HEK293T (cell line): ENCODE measurements around the gene NFATC2IP.
A peak's percentile ranks its signal among the peaks of the same experiment; 100 is the strongest.
"Not testable (repeated sequence)": the region's sequence is repeated elsewhere in the genome, so short reads cannot be mapped to it uniquely, and the experiment has no call there.

ENCODE experiments used
- CTCF ChIA-PET: fragments of 350-600 bp; formaldehyde crosslinking; extraction: SDS; loops from one replicate; lab custom pipeline; 2021; ENCODE audit warnings: antibody characterized with exemption, inconsistent platforms; lab: Yijun Ruan, JAX
- POLR2A ChIA-PET: fragments of 350-600 bp; formaldehyde crosslinking; extraction: SDS; loops from one replicate; lab custom pipeline; 2020; ENCODE audit warnings: antibody characterized with exemption, inconsistent platforms; lab: Yijun Ruan, JAX
- DNase-seq: peaks from one replicate; pipeline ENCODE4 v3.0.0; 2012; ENCODE audit warnings: mixed read lengths; ENCODE audit errors: extremely low spot score
- ARNT ChIP-seq: fragments of 450-650 bp; IDR thresholded peaks from 2 replicates; pipeline ENCODE4 v1.6.1; 2017; ENCODE audit warnings: mild to moderate bottlenecking
- BHLHE40 ChIP-seq: fragments of 450-650 bp; IDR thresholded peaks from 2 replicates; pipeline ENCODE4 v1.6.1; 2016; ENCODE audit warnings: mild to moderate bottlenecking, moderate library complexity, borderline replicate concordance
- CTBP1 ChIP-seq: fragments of 450-650 bp; IDR thresholded peaks from 2 replicates; pipeline ENCODE4 v1.6.1; 2016; ENCODE audit warnings: borderline replicate concordance
- ELF4 ChIP-seq: fragments of 450-650 bp; IDR thresholded peaks from 2 replicates; pipeline ENCODE4 v1.6.1; 2017; ENCODE audit warnings: antibody characterized with exemption
- FOXA1 ChIP-seq: fragments of 450-650 bp; IDR thresholded peaks from 2 replicates; pipeline ENCODE4 v1.6.1; 2016; ENCODE audit warnings: mild to moderate bottlenecking
- FOXK2 ChIP-seq: fragments of 450-650 bp; IDR thresholded peaks from 2 replicates; pipeline ENCODE4 v1.6.1; 2016; ENCODE audit warnings: mild to moderate bottlenecking
- FOXM1 ChIP-seq: fragments of 450-650 bp; IDR thresholded peaks from 2 replicates; pipeline ENCODE4 v1.6.1; 2017; ENCODE audit warnings: mild to moderate bottlenecking, borderline replicate concordance
- HDGF ChIP-seq: fragments of 450-650 bp; IDR thresholded peaks from 2 replicates; pipeline ENCODE4 v1.6.1; 2017; ENCODE audit warnings: antibody characterized with exemption, borderline replicate concordance
- L3MBTL2 ChIP-seq: fragments of 450-650 bp; conservative IDR thresholded peaks from 2 replicates; pipeline ENCODE4 v1.6.1; 2016; ENCODE audit warnings: mild to moderate bottlenecking
- LEF1 ChIP-seq: fragments of 450-650 bp; IDR thresholded peaks from 2 replicates; pipeline ENCODE4 v1.6.1; 2017; ENCODE audit warnings: mild to moderate bottlenecking, borderline replicate concordance
- NFRKB ChIP-seq: fragments of 450-650 bp; IDR thresholded peaks from 2 replicates; pipeline ENCODE4 v1.6.1; 2016; ENCODE audit warnings: mild to moderate bottlenecking, moderate library complexity
- PKNOX1 ChIP-seq: fragments of 450-650 bp; IDR thresholded peaks from 2 replicates; pipeline ENCODE4 v1.6.1; 2016
- SP1 ChIP-seq: fragments of 450-650 bp; IDR thresholded peaks from 2 replicates; pipeline ENCODE4 v1.6.1; 2017
- SUZ12 ChIP-seq: fragments of 450-650 bp; IDR thresholded peaks from 2 replicates; pipeline ENCODE4 v1.6.1; 2016; ENCODE audit warnings: mild to moderate bottlenecking
- TARDBP ChIP-seq: fragments of 450-650 bp; IDR thresholded peaks from 2 replicates; pipeline ENCODE4 v1.6.1; 2016
- ZNF384 ChIP-seq: fragments of 450-650 bp; IDR thresholded peaks from 2 replicates; pipeline ENCODE4 v1.6.1; 2016

NFATC2IP gene

DNA sequence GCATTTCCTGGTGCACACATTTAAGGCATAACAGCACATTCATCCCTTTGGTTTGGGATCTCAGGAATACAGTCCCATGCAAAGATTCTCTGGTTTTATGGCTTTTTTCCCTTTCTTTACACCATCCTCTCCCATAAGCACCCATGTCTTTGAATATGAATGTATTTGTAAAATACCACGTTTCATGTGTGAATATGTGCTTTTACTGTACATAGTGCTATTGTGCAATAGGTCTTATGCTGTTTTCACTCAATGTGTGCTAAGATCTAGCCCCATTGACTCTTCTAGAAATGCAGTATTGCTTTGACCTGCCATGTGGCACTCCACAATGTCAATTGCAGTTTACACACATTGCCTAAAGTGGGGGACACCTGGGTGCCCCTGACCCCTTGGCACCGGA is 13.8 kb downstream of the NFATC2IP start:
- ChIA-PET CTCF (interaction anchor here (0.7 kb wide), 1 partner anchor 1128 kb away, joined by 3 read pairs; no protein-coding TSS in a partner anchor), POLR2A (interaction anchor here (0.9 to 1.5 kb wide), 2 partner anchors 9 to 14 kb away, joined by 3 read pairs; partner anchors contain the start of gene NFATC2IP)
- TF ChIP-seq CTBP1, result no peak
- no peak for TF ChIP-seq PKNOX1
- TF ChIP-seq FOXK2, result no peak
- TF ChIP-seq ZNF384, result no peak
- TF ChIP-seq ELF4, result no peak
- TF ChIP-seq L3MBTL2, result no peak
- no peak for TF ChIP-seq SP1
- no peak for TF ChIP-seq LEF1
- TF ChIP-seq SUZ12, result no peak
- no peak for TF ChIP-seq FOXM1
- no peak for TF ChIP-seq HDGF
- TF ChIP-seq ARNT, result no peak
- TF ChIP-seq FOXA1, result no peak
- TF ChIP-seq BHLHE40, result no peak
- TF ChIP-seq TARDBP, result no peak
- no peak for TF ChIP-seq NFRKB
- DNase-seq, result no peak

DNA sequence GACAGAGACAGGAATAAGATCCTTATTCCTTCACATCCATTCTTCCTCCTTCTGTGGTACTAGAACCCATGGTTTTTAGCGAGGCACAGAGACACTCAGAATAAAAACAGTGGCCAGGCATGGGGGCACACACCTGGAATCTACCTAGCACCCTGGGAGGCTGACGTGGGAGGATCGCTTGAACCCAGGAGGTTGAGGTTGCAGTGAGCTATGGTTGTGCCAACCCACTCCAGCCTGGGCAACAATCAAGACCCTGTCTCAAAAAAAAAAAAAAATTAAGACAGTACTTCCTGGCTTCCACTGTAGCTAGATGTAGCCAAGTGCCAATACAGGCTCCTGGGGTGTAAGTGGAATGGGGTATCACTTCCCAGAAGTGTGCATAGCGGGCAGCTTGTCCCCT is 16.4 kb downstream of the NFATC2IP start:
- TF ChIP-seq PKNOX1, result no peak
- TF ChIP-seq FOXA1, result no peak
- TF ChIP-seq SUZ12, result no peak
- TF ChIP-seq ZNF384, result no peak
- no peak for TF ChIP-seq LEF1
- no peak for TF ChIP-seq ELF4
- TF ChIP-seq SP1, result no peak
- no peak for TF ChIP-seq CTBP1
- no peak for TF ChIP-seq FOXK2
- no peak for TF ChIP-seq FOXM1
- TF ChIP-seq BHLHE40, result no peak
- TF ChIP-seq ARNT, result no peak
- TF ChIP-seq NFRKB, result no peak
- no peak for TF ChIP-seq HDGF
- no peak for TF ChIP-seq L3MBTL2
- no peak for TF ChIP-seq TARDBP
- POLR2A ChIA-PET, result no interaction called here
- CTCF ChIA-PET, result no interaction called here
- DNase-seq, result no peak

GRCh38 chr16:28969696-28970095 is 19.0 kb downstream of the NFATC2IP start:
- POLR2A ChIA-PET, CTCF ChIA-PET, DNase-seq: not testable (repeated sequence)

- ChIA-PET POLR2A (interaction anchor here (0.6 to 1.9 kb wide), 8 partner anchors 9 to 129 kb away, joined by 3 to 19 read pairs (median 4); partner anchors contain the start of genes NFATC2IP and TUFM), CTCF (interaction anchor here (0.7 to 0.8 kb wide), 2 partner anchors 21 to 29 kb away, joined by 3 to 8 read pairs; no protein-coding TSS in a partner anchor)
- TF ChIP-seq CTBP1 (0 out of 2 replicates have a peak, but pooled peaks have one; percentile 39), L3MBTL2 (no peak)
- DNase-seq, result peak; percentile 75
Observed at GRCh38 chr16:28974007-28974436, 23.3 kb downstream of the NFATC2IP start.

DNA sequence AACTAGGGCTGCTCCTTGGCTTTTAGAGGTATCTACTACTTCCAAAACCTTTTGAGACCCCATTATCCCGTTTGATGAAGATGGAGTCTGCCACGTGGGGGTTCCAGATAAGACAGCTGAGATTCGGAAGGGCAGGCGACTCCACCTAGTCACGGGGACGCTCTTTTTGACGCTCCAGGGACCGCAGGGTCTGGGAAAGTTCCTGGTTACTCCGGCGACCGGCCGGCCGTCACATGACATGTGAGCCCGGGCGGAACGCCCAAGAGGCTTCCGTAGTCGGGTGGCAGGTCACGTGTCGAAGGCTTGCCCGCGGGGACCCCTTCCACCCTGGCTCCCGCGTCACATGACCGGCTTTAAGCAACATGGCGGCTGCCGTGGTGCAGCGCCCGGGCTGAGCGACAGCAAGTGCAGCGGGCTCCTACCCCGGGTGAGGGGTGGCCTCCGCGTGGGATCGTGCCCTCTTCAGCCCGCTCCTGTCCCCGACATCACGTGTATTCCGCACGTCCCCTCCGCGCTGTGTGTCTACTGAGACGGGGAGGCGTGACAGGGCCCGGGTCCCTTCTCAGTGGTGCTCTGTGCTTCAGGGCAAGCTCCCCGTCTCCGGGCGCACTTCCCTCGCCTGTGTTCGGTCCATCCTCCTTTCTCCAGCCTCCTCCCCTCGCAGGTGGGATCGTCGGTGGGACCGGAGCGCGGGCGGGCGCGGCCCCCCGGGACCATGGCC is 23.9 kb downstream of the NFATC2IP start, which contains the start of gene SPNS1:
SPNS1 (plus strand) TSS at position 342 of the 721 bp plus-strand sequence; CDS start at position 716, 374 bp downstream.
- DNase-seq, result peak; percentile 98
- TF ChIP-seq L3MBTL2, result peak; percentile 88
- no peak for TF ChIP-seq HDGF
- peak; percentile 73 for TF ChIP-seq PKNOX1
- TF ChIP-seq ELF4, result peak; percentile 68
- ChIA-PET CTCF (interaction anchor here (0.7 to 0.8 kb wide), 2 partner anchors 21 to 29 kb away, joined by 3 to 8 read pairs; no protein-coding TSS in a partner anchor), POLR2A (interaction anchor here (1.0 to 1.9 kb wide), 5 partner anchors 8 to 129 kb away, joined by 3 to 19 read pairs (median 4); partner anchors contain the start of gene NFATC2IP)

GRCh38 chr16:28975158-28975599 is 24.4 kb downstream of the NFATC2IP start:
- TF ChIP-seq FOXK2, result no peak
- no peak for TF ChIP-seq LEF1
- TF ChIP-seq FOXM1, result no peak
- TF ChIP-seq CTBP1, result no peak
- no peak for TF ChIP-seq FOXA1
- TF ChIP-seq SP1, result no peak
- no peak for TF ChIP-seq HDGF
- no peak for TF ChIP-seq TARDBP
- TF ChIP-seq ELF4, result no peak
- TF ChIP-seq NFRKB, result no peak
- no peak for TF ChIP-seq PKNOX1
- no peak for TF ChIP-seq SUZ12
- TF ChIP-seq BHLHE40, result no peak
- no peak for TF ChIP-seq ZNF384
- TF ChIP-seq ARNT, result no peak
- TF ChIP-seq L3MBTL2, result no peak
- no peak for DNase-seq
- ChIA-PET POLR2A (no interaction called here), CTCF (no interaction called here)
